Measurements from ENCODE around the gene UBL3. TPM values are rescaled to one million over a fixed set of nuclear protein-coding genes. Genes with fewer than 3 reads are reported as not detected.

The UBL3 gene
- total and polyA plus RNA-seq, 9 donors: 22.5 to 41.4 (median 32.3) TPM

- Histone ChIP-seq H3K27me3 (no peaks in the 10 kb centered on the region), H3K9me3 (no peaks in the 10 kb centered on the region), H3K4me1 (ENCODE audit: insufficient read depth) (no peaks in the 10 kb centered on the region), H3K36me3 (no peaks in the 10 kb centered on the region), H3K27ac (no peak overlapping the region), H3K4me3 (no peak overlapping the region)
- WGBS, 3 donors: 78 to 90% (median 79%) methylated on average over 7 of the region's 7 CpGs
- no peak for DNase-seq
- TF ChIP-seq EP300 (IDR thresholded peaks at IDR 0.05): no peak
- no peak for TF ChIP-seq POLR2A (IDR thresholded peaks at IDR 0.05)
- no peak for TF ChIP-seq CTCF (IDR thresholded peaks at IDR 0.05)
- intact Hi-C loops (cut with DNase I): no loop called here
Measured at GRCh38 chr13:29868581-29868980, 18.2 kb upstream of the UBL3 start.

- Histone ChIP-seq H3K27ac (no peak overlapping the region), H3K27me3 (no peaks in the 10 kb centered on the region), H3K4me1 (ENCODE audit: insufficient read depth) (no peaks in the 10 kb centered on the region), H3K36me3 (no peaks in the 10 kb centered on the region), H3K4me3 (no peak overlapping the region), H3K9me3 (no peaks in the 10 kb centered on the region)
- intact Hi-C loops (cut with DNase I): no loop called here
- no peak for TF ChIP-seq EP300 (IDR thresholded peaks at IDR 0.05)
- TF ChIP-seq CTCF (IDR thresholded peaks at IDR 0.05): no peak
- TF ChIP-seq POLR2A (IDR thresholded peaks at IDR 0.05): no peak
- 61 to 68% (median 63%) methylated on average over 6 of the region's 6 CpGs for WGBS, 3 donors
- DNase-seq: no peak
Measured at GRCh38 chr13:29865934-29866333, 15.5 kb upstream of the UBL3 start.

- DNase-seq: no peak
- H3K27me3 ChIP-seq: no peaks in the 10 kb centered on the region
- no peak overlapping the region for H3K27ac ChIP-seq
- no peaks in the 10 kb centered on the region for H3K9me3 ChIP-seq
- 88 to 89% (median 88%) methylated on average over 8 of the region's 8 CpGs for WGBS, 3 donors
- intact Hi-C loops (cut with DNase I): no loop called here
- H3K4me1 ChIP-seq (ENCODE audit: insufficient read depth): no peaks in the 10 kb centered on the region
- no peaks in the 10 kb centered on the region for H3K36me3 ChIP-seq
- TF ChIP-seq CTCF (IDR thresholded peaks at IDR 0.05) (no peak), EP300 (IDR thresholded peaks at IDR 0.05) (no peak), POLR2A (IDR thresholded peaks at IDR 0.05) (no peak)
- no peak overlapping the region for H3K4me3 ChIP-seq
Measured at GRCh38 chr13:29861694-29862110, 11.3 kb upstream of the UBL3 start.

- Histone ChIP-seq H3K27me3 (no peaks in the 10 kb centered on the region), H3K9me3 (no peaks in the 10 kb centered on the region), H3K36me3 (no peaks in the 10 kb centered on the region), H3K4me1 (ENCODE audit: insufficient read depth) (no peaks in the 10 kb centered on the region), H3K27ac (no peak overlapping the region), H3K4me3 (no peak overlapping the region)
- intact Hi-C loops (cut with DNase I): loop anchor here in 2 of 4 donors (10.0 kb wide), 2 partner anchors 65 to 255 kb away; no protein-coding TSS in a partner anchor
- no peak for DNase-seq
- TF ChIP-seq CTCF (IDR thresholded peaks at IDR 0.05) (no peak), POLR2A (IDR thresholded peaks at IDR 0.05) (no peak), EP300 (IDR thresholded peaks at IDR 0.05) (no peak)
- WGBS, 3 donors: 84 to 89% (median 85%) methylated on average over 4 of the region's 4 CpGs
Measured at GRCh38 chr13:29859971-29860370, 9.6 kb upstream of the UBL3 start.

Data from ovary (tissue), 9 donors.